Loucy (cell line): ENCODE data around the gene TOM1L2.

Experiments used
- CTCF ChIP-seq: fragments of 200-600 bp; sonication (generic); conservative IDR thresholded peaks from 2 replicates; pipeline ENCODE4 v1.5.1; 2014; ENCODE audit warnings: mild to moderate bottlenecking, antibody characterized with exemption, low read length
- EZH2phosphoT487 ChIP-seq: fragments of 200-600 bp; IDR thresholded peaks from 2 replicates; pipeline ENCODE4 v1.6.1; 2018; ENCODE audit warnings: antibody characterized with exemption, mild to moderate bottlenecking, moderate library complexity, borderline replicate concordance

GRCh38 chr17:17892731-17893130 lies 79.5 kb downstream of the TOM1L2 start:
- TF ChIP-seq CTCF = no peak
- no peak for TF ChIP-seq EZH2phosphoT487
